Activated CD8-positive, alpha-beta memory T cell treated with anti-CD3 and anti-CD28 coated beads for 24 hours (primary cell): Measurements from ENCODE around the gene C4A.
"Not testable (repeated sequence)": the region's sequence is repeated elsewhere in the genome, so short reads cannot be mapped to it uniquely, and the experiment has no call there.

Experiments used
- DNase-seq: peaks from one replicate; pipeline ENCODE4 v3.0.0-alpha.2; 2020

Gene C4A

GRCh38 chr6:32037136-32037535 is 55.3 kb downstream of the C4A start:
- not testable (repeated sequence) for DNase-seq

GRCh38 chr6:32037598-32038524 is 56.0 kb downstream of the C4A start, which contains the start of gene CYP21A2:
Gene CYP21A2 (plus strand): TSS chr6:32038415. CDS start chr6:32038423, 8 bp downstream.
- not testable (repeated sequence) for DNase-seq

GRCh38 chr6:32038878-32039277 is 57.0 kb downstream of the C4A start:
- DNase-seq: not testable (repeated sequence)

- not testable (repeated sequence) for DNase-seq
Measured at GRCh38 chr6:32039321-32040274, 57.7 kb downstream of the C4A start.

GRCh38 chr6:32040299-32041049 is 58.6 kb downstream of the C4A start:
- not testable (repeated sequence) for DNase-seq

GRCh38 chr6:32041050-32041321 is 59.1 kb downstream of the C4A start:
- not testable (repeated sequence) for DNase-seq

GRCh38 chr6:32041385-32041784 is 59.5 kb downstream of the C4A start:
- not testable (repeated sequence) for DNase-seq

- DNase-seq: not testable (repeated sequence)
Measured at GRCh38 chr6:32042276-32042675, 60.4 kb downstream of the C4A start.

- not testable (repeated sequence) for DNase-seq
Measured at GRCh38 chr6:32043589-32044380, 61.9 kb downstream of the C4A start.

GRCh38 chr6:32044916-32045315 is 63.1 kb downstream of the C4A start:
- not testable (repeated sequence) for DNase-seq

- no peak for DNase-seq
Measured at GRCh38 chr6:32045811-32046449, 64.1 kb downstream of the C4A start.

- DNase-seq: no peak
Measured at GRCh38 chr6:32046450-32047083, 64.7 kb downstream of the C4A start.

- DNase-seq: no peak
Measured at GRCh38 chr6:32047084-32047478, 65.2 kb downstream of the C4A start.

- no peak for DNase-seq
Measured at GRCh38 chr6:32047539-32047854, 65.6 kb downstream of the C4A start.

GRCh38 chr6:32047855-32048766 is 66.3 kb downstream of the C4A start:
- peak; percentile 91 for DNase-seq

- not testable (repeated sequence) for DNase-seq
Measured at GRCh38 chr6:32049149-32049548, 67.3 kb downstream of the C4A start.

- DNase-seq: not testable (repeated sequence)
Measured at GRCh38 chr6:32049736-32050135, 67.9 kb downstream of the C4A start.

- DNase-seq: no peak
Measured at GRCh38 chr6:32050562-32050961, 68.7 kb downstream of the C4A start.
